Spleen (tissue), 7 donors: ENCODE data around the gene STAT4.

Source experiments
- POLR2A ChIP-seq, 3 donors: fragments of 450-650 bp; IDR thresholded peaks; one replicate each; pipeline ENCODE4 v1.5.1; 2017; ENCODE audit warnings: antibody characterized with exemption in 3 of 3, mild to moderate bottlenecking in 1 of 3
- POLR2AphosphoS5 ChIP-seq, 3 donors: sonication (generic); formaldehyde crosslinking; IDR thresholded peaks; one replicate each; pipeline ENCODE4 v1.5.1; 2017; ENCODE audit warnings: antibody characterized with exemption in 3 of 3
- TF ChIP-seq, protein P1 (sequence below), 11 experiments: fragments of 200-600 bp in 7 of 11; fragments of 450-650 bp in 4 of 11; sonication (generic) in 4 of 11; IDR thresholded peaks in 8 of 11; conservative IDR thresholded peaks in 3 of 11; 1 replicate in 7 of 11; 2 replicates in 4 of 11; pipeline versions ENCODE4 v1.4.0 to v1.8.0; 2016 to 2021; ENCODE audit warnings: antibody characterized with exemption in 11 of 11, inconsistent platforms in 4 of 11, mild to moderate bottlenecking in 1 of 11
- donor health status: DM: no; HTN: no; CAD: no; lungs with moderate emphysema.
- donor health status: DM: no; HTN: no; CAD: no.
- donor health status: DM: no; HTN: no; CAD: no.

GRCh38 chr2:191170773-191171172, 20.0 kb upstream of the STAT4 start:
- TF ChIP-seq POLR2A (IDR thresholded peaks at IDR 0.05), result no peak
- TF ChIP-seq, protein P1, sequence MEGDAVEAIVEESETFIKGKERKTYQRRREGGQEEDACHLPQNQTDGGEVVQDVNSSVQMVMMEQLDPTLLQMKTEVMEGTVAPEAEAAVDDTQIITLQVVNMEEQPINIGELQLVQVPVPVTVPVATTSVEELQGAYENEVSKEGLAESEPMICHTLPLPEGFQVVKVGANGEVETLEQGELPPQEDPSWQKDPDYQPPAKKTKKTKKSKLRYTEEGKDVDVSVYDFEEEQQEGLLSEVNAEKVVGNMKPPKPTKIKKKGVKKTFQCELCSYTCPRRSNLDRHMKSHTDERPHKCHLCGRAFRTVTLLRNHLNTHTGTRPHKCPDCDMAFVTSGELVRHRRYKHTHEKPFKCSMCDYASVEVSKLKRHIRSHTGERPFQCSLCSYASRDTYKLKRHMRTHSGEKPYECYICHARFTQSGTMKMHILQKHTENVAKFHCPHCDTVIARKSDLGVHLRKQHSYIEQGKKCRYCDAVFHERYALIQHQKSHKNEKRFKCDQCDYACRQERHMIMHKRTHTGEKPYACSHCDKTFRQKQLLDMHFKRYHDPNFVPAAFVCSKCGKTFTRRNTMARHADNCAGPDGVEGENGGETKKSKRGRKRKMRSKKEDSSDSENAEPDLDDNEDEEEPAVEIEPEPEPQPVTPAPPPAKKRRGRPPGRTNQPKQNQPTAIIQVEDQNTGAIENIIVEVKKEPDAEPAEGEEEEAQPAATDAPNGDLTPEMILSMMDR (IDR thresholded peaks at IDR 0.05 in 8 of 11, conservative IDR thresholded peaks at IDR 0.05 in 3 of 11), result no peak
- no peak for TF ChIP-seq POLR2AphosphoS5 (IDR thresholded peaks at IDR 0.05)
